ENCODE measurements around the gene SPATA7.

GRCh38 chr14:88452231-88452630 lies 66.8 kb downstream of the SPATA7 start:
- no peak for TF ChIP-seq CTCF (IDR thresholded peaks at IDR 0.05)
- no peak for TF ChIP-seq POLR2AphosphoS5 (IDR thresholded peaks at IDR 0.05; ENCODE audit: low read depth, low read length)
- TF ChIP-seq EP300 (IDR thresholded peaks at IDR 0.05; ENCODE audit: borderline replicate concordance in 1 of 2, low read depth in 1 of 2, low read length in 1 of 2) = no peak
- no peak for TF ChIP-seq MXI1 (IDR thresholded peaks at IDR 0.05; ENCODE audit: low read depth, low read length)
- TF ChIP-seq TCF12 (IDR thresholded peaks at IDR 0.05) = no peak
- TF ChIP-seq FOXM1 (IDR thresholded peaks at IDR 0.05; ENCODE audit: low read depth) = no peak
- no peak for TF ChIP-seq TEAD4 (IDR thresholded peaks at IDR 0.05; ENCODE audit: borderline replicate concordance, insufficient read depth)
- no peak for TF ChIP-seq YY1 (IDR thresholded peaks at IDR 0.05; ENCODE audit: low read depth)

All from SK-N-SH (cell line).